ENCODE data around the gene PHETA2.
A peak's percentile ranks its signal among the peaks of the same experiment; 100 is the strongest.
"Not testable (repeated sequence)": the region's sequence is repeated elsewhere in the genome, so short reads cannot be mapped to it uniquely, and the experiment has no call there.

PHETA2 gene

GRCh38 chr22:42070517-42071422 lies 3.3 kb upstream of the PHETA2 start, which contains the start of gene NAGA:
TSS of gene NAGA (minus strand) at chr22:42070812. CDS start at chr22:42070297, 515 bp downstream.
- DNase-seq = peak; percentile 92

GRCh38 chr22:42071508-42071907 lies 2.5 kb upstream of the PHETA2 start:
- DNase-seq = not testable (repeated sequence)

GRCh38 chr22:42072606-42073330 lies 1.3 kb upstream of the PHETA2 start:
- no peak for DNase-seq

- DNase-seq = no peak
Measured at GRCh38 chr22:42073621-42074041, 417 bp upstream of the PHETA2 start.

- DNase-seq = no peak
Measured at GRCh38 chr22:42074846-42075676, 1.0 kb downstream of the PHETA2 start.

- DNase-seq = no peak
Measured at GRCh38 chr22:42076764-42077485, 2.9 kb downstream of the PHETA2 start.

- DNase-seq = no peak
Measured at GRCh38 chr22:42077486-42078125, 3.6 kb downstream of the PHETA2 start.

- DNase-seq = no peak
Measured at GRCh38 chr22:42078469-42079318, 4.6 kb downstream of the PHETA2 start.

- DNase-seq = peak; percentile 98
Measured at GRCh38 chr22:42079319-42080251, 5.5 kb downstream of the PHETA2 start, which contains the start of gene SMDT1. TSS of gene SMDT1 (plus strand) at chr22:42079700. CDS start at chr22:42079769, 69 bp downstream.

- DNase-seq = no peak
Measured at GRCh38 chr22:42080287-42080686, 6.2 kb downstream of the PHETA2 start.

GRCh38 chr22:42083119-42083518 lies 9.1 kb downstream of the PHETA2 start:
- no peak for DNase-seq

GRCh38 chr22:42084874-42085273 lies 10.8 kb downstream of the PHETA2 start:
- no peak for DNase-seq

- no peak for DNase-seq
Measured at GRCh38 chr22:42086051-42086450, 12.0 kb downstream of the PHETA2 start.

GRCh38 chr22:42090596-42091454 lies 16.8 kb downstream of the PHETA2 start, which contains the start of gene NDUFA6:
TSS of gene NDUFA6 (minus strand) at chr22:42090772. CDS start at chr22:42090744, 28 bp downstream.
- DNase-seq = peak; percentile 99

GRCh38 chr22:42091455-42091782 lies 17.4 kb downstream of the PHETA2 start:
- no peak for DNase-seq

- DNase-seq = no peak
Measured at GRCh38 chr22:42101199-42101598, 27.2 kb downstream of the PHETA2 start.

- not testable (repeated sequence) for DNase-seq
Measured at GRCh38 chr22:42104332-42104860, 30.3 kb downstream of the PHETA2 start.

- DNase-seq = no peak
Measured at GRCh38 chr22:42108848-42109247, 34.8 kb downstream of the PHETA2 start.

Measured in NCI-H1694 treated with DMSO at 0.1 percent for 48 hours (cell line).